HepG2 (cell line): ENCODE data around the gene HLA-DOA. TPM values are rescaled to one million over a fixed set of nuclear protein-coding genes. Genes with fewer than 3 reads are reported as not detected.

ENCODE experiments used
- ATAD3A ChIP-seq: sonication (generic); formaldehyde crosslinking; IDR thresholded peaks from 2 replicates; pipeline ENCODE4 v1.4.0; 2020; ENCODE audit warnings: missing genetic modification reagents
- BCL6 ChIP-seq: IDR thresholded peaks from 2 replicates; pipeline ENCODE4 v1.6.1; 2016; ENCODE audit warnings: missing genetic modification reagents, missing compliant biosample characterization
- BRCA1 ChIP-seq: sonication (generic); formaldehyde crosslinking; IDR thresholded peaks from 2 replicates; pipeline ENCODE4 v1.4.0; 2020; ENCODE audit warnings: missing genetic modification reagents
- GABPA ChIP-seq, 2 experiments: IDR thresholded peaks; 2 replicates each; pipeline ENCODE4 v1.6.1; 2011 to 2016; ENCODE audit warnings: low read depth in 2 of 2, low read length in 1 of 2, missing biosample characterization in 1 of 2, missing genetic modification characterization in 1 of 2
- HNRNPLL ChIP-seq: fragments of 200-400 bp; formaldehyde crosslinking; IDR thresholded peaks from 2 replicates; pipeline ENCODE4 v1.6.1; 2017; ENCODE audit warnings: mild to moderate bottlenecking, low read depth, low read length; ENCODE audit not compliant: poor library complexity, severe bottlenecking
- IKZF1 ChIP-seq: fragments of 450-650 bp; IDR thresholded peaks from 2 replicates; pipeline ENCODE4 v1.7.1; 2016
- MAF1 ChIP-seq: sonication (generic); formaldehyde crosslinking; IDR thresholded peaks from 2 replicates; pipeline ENCODE4 v1.5.0; 2020; ENCODE audit warnings: missing genetic modification reagents, borderline replicate concordance
- MYC ChIP-seq: sonication (generic); formaldehyde crosslinking; IDR thresholded peaks from 2 replicates; pipeline ENCODE4 v1.9.0; 2021; ENCODE audit warnings: missing genetic modification reagents, borderline replicate concordance
- NR2C2 ChIP-seq: sonication (generic); formaldehyde crosslinking; IDR thresholded peaks from 2 replicates; pipeline ENCODE4 v1.4.0; 2020; ENCODE audit warnings: missing genetic modification reagents, mild to moderate bottlenecking, moderate library complexity, borderline replicate concordance
- PPARG ChIP-seq: conservative IDR thresholded peaks from 2 replicates; pipeline ENCODE4 v1.6.1; 2016; ENCODE audit warnings: missing biosample characterization, missing genetic modification reagents
- STAG1 ChIP-seq: sonication (generic); formaldehyde crosslinking; IDR thresholded peaks from 2 replicates; pipeline ENCODE4 v1.4.0; 2020; ENCODE audit warnings: missing genetic modification reagents
- TAF15 ChIP-seq: fragments of 200-400 bp; formaldehyde crosslinking; IDR thresholded peaks from one replicate; pipeline ENCODE4 v1.6.1; 2018; ENCODE audit warnings: mild to moderate bottlenecking, low read depth, low read length; ENCODE audit not compliant: poor library complexity, severe bottlenecking
- ZNF557 ChIP-seq: sonication (generic); formaldehyde crosslinking; IDR thresholded peaks from 2 replicates; pipeline ENCODE4 v1.4.0; 2020; ENCODE audit warnings: missing genetic modification reagents
- ZNF563 ChIP-seq: sonication (generic); formaldehyde crosslinking; IDR thresholded peaks from 2 replicates; pipeline ENCODE4 v1.8.0; 2022; ENCODE audit warnings: mild to moderate bottlenecking, moderate library complexity, missing genetic modification reagents
- ZNF660 ChIP-seq: sonication (generic); formaldehyde crosslinking; IDR thresholded peaks from 2 replicates; pipeline ENCODE4 v1.5.1; 2020; ENCODE audit warnings: mild to moderate bottlenecking, low read depth, missing genetic modification reagents, borderline replicate concordance
- polyA plus RNA-seq, 8 experiments: library from polyadenylated mRNA; depleted of rRNA in 3 of 8; stranded (reverse) in 7 of 8; unstranded in 1 of 8; fragments of >200 nt; fragmentation: Illumina TruSeq in 4 of 8; extraction: Trizol in 4 of 8; gene quantifications; 2 replicates each; pipeline versions ENCODE4 v1.2.1 to v1.2.3, GENCODE V29; 2011 to 2016; ENCODE audit warnings: low read depth in 4 of 8, missing spikeins in 1 of 8, mixed read lengths in 1 of 8; ENCODE audit not compliant: insufficient read depth in 1 of 8
- total RNA-seq, 5 experiments: library from RNA; depleted of rRNA; stranded (reverse); fragments of >200 nt; fragmentation: Illumina TruSeq; extraction: Trizol; gene quantifications; 2 replicates each; pipeline ENCODE4 v1.2.3, GENCODE V29; 2016; ENCODE audit warnings: low read depth in 1 of 5
- TF ChIP-seq, protein P1 (sequence below), 2 experiments: sonication (generic) in 1 of 2; formaldehyde crosslinking in 1 of 2; IDR thresholded peaks; 2 replicates each; pipeline versions ENCODE4 v1.4.0 to v1.6.1; 2018 to 2020; ENCODE audit warnings: missing genetic modification reagents in 2 of 2, borderline replicate concordance in 1 of 2, low read depth in 1 of 2, mild to moderate bottlenecking in 1 of 2, missing biosample characterization in 1 of 2
- TF ChIP-seq, protein P2 (sequence below): sonication (generic); formaldehyde crosslinking; IDR thresholded peaks from 2 replicates; pipeline ENCODE4 v1.5.1; 2020; ENCODE audit warnings: mild to moderate bottlenecking, moderate library complexity, missing genetic modification reagents
- TF ChIP-seq, protein P3 (sequence below): sonication (generic); formaldehyde crosslinking; IDR thresholded peaks from 2 replicates; pipeline ENCODE4 v1.5.1; 2020; ENCODE audit warnings: missing genetic modification reagents, mild to moderate bottlenecking, borderline replicate concordance
- TF ChIP-seq, protein P4 (sequence below): sonication (generic); formaldehyde crosslinking; IDR thresholded peaks from 2 replicates; pipeline ENCODE4 v1.4.0; 2020; ENCODE audit warnings: missing genetic modification reagents, borderline replicate concordance

The HLA-DOA gene
- total and polyA plus RNA-seq, 2 of the 13 experiments (the other 11 are each of a cell fraction or from before 2014, with no cell fraction given), result 0.03 to 0.09 TPM

DNA sequence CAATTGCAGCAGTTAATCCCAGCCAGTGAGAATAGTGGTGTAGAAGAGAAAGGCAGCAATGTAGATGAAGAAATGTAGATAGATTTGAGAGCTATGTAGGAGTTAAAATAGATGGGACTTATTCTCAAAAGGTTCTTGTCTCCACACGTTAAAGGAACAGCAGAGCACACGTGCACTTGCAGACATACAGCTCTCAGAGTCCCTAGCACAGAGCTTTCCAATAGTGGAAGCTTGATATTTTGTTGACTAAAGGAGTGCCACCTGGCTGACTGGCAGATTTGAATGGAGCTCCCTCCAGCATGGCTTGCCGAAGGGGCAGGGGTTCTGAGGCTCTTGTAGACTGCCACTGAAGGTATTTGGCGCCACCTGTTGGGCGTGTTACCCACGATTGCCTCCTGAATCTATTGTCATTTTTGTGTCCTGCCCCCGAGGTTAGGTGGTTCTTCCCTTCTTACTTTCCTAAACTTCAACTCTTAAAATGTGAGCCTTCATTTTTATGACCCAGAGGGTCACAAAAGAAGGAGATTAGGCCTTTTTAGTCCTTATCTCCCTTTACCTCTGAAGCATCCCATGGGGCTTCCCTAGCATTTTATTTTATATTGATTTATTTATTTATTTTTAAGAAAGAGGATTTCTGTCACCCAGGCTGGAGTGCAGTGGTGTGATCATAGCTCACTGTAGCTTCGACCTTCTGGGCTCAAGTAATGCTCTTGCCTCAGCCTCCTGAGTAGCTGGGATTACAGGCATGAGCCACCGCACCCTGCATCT, 24.6 kb downstream of the HLA-DOA start (continued):
- no peak for TF ChIP-seq GABPA (IDR thresholded peaks at IDR 0.05; ENCODE audit: low read depth, low read length)
- TF ChIP-seq GABPA (CRISPR knock-in tag; IDR thresholded peaks at IDR 0.05; ENCODE audit: low read depth), result no peak
- TF ChIP-seq PPARG (CRISPR knock-in tag), result peak; percentile 15; the same call in 1 of the 2 replicates
- TF ChIP-seq MYC (CRISPR knock-in tag), result no peak; the same call in 1 of the 2 replicates
- TF ChIP-seq ATAD3A, result no peak
- no peak for TF ChIP-seq TAF15
- no peak for TF ChIP-seq IKZF1
- TF ChIP-seq ZNF557 (CRISPR knock-in tag), result no peak
- TF ChIP-seq BRCA1, result no peak
- TF ChIP-seq STAG1, result peak; percentile 94
- TF ChIP-seq, protein P1, sequence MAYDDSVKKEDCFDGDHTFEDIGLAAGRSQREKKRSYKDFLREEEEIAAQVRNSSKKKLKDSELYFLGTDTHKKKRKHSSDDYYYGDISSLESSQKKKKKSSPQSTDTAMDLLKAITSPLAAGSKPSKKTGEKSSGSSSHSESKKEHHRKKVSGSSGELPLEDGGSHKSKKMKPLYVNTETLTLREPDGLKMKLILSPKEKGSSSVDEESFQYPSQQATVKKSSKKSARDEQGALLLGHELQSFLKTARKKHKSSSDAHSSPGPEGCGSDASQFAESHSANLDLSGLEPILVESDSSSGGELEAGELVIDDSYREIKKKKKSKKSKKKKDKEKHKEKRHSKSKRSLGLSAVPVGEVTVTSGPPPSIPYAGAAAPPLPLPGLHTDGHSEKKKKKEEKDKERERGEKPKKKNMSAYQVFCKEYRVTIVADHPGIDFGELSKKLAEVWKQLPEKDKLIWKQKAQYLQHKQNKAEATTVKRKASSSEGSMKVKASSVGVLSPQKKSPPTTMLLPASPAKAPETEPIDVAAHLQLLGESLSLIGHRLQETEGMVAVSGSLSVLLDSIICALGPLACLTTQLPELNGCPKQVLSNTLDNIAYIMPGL (CRISPR knock-in tag; IDR thresholded peaks at IDR 0.05; ENCODE audit: borderline replicate concordance in 1 of 2, low read depth in 1 of 2), result peak; percentile 57 to 68; a peak in 3 of 4 replicates
- TF ChIP-seq MAF1 (CRISPR knock-in tag), result no peak
- TF ChIP-seq BCL6 (CRISPR knock-in tag), result no peak
- no peak for TF ChIP-seq HNRNPLL
- TF ChIP-seq, protein P2, sequence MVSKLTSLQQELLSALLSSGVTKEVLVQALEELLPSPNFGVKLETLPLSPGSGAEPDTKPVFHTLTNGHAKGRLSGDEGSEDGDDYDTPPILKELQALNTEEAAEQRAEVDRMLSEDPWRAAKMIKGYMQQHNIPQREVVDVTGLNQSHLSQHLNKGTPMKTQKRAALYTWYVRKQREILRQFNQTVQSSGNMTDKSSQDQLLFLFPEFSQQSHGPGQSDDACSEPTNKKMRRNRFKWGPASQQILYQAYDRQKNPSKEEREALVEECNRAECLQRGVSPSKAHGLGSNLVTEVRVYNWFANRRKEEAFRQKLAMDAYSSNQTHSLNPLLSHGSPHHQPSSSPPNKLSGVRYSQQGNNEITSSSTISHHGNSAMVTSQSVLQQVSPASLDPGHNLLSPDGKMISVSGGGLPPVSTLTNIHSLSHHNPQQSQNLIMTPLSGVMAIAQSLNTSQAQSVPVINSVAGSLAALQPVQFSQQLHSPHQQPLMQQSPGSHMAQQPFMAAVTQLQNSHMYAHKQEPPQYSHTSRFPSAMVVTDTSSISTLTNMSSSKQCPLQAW (CRISPR knock-in tag), result 0 out of 2 replicates have a peak, but pooled peaks have one; percentile 23
- TF ChIP-seq ZNF660 (CRISPR knock-in tag), result no peak
- no peak for TF ChIP-seq ZNF563 (CRISPR knock-in tag)
- TF ChIP-seq, protein P3, sequence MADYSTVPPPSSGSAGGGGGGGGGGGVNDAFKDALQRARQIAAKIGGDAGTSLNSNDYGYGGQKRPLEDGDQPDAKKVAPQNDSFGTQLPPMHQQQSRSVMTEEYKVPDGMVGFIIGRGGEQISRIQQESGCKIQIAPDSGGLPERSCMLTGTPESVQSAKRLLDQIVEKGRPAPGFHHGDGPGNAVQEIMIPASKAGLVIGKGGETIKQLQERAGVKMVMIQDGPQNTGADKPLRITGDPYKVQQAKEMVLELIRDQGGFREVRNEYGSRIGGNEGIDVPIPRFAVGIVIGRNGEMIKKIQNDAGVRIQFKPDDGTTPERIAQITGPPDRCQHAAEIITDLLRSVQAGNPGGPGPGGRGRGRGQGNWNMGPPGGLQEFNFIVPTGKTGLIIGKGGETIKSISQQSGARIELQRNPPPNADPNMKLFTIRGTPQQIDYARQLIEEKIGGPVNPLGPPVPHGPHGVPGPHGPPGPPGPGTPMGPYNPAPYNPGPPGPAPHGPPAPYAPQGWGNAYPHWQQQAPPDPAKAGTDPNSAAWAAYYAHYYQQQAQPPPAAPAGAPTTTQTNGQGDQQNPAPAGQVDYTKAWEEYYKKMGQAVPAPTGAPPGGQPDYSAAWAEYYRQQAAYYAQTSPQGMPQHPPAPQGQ (CRISPR knock-in tag), result no peak
- no peak for TF ChIP-seq NR2C2 (CRISPR knock-in tag)
- TF ChIP-seq, protein P4, sequence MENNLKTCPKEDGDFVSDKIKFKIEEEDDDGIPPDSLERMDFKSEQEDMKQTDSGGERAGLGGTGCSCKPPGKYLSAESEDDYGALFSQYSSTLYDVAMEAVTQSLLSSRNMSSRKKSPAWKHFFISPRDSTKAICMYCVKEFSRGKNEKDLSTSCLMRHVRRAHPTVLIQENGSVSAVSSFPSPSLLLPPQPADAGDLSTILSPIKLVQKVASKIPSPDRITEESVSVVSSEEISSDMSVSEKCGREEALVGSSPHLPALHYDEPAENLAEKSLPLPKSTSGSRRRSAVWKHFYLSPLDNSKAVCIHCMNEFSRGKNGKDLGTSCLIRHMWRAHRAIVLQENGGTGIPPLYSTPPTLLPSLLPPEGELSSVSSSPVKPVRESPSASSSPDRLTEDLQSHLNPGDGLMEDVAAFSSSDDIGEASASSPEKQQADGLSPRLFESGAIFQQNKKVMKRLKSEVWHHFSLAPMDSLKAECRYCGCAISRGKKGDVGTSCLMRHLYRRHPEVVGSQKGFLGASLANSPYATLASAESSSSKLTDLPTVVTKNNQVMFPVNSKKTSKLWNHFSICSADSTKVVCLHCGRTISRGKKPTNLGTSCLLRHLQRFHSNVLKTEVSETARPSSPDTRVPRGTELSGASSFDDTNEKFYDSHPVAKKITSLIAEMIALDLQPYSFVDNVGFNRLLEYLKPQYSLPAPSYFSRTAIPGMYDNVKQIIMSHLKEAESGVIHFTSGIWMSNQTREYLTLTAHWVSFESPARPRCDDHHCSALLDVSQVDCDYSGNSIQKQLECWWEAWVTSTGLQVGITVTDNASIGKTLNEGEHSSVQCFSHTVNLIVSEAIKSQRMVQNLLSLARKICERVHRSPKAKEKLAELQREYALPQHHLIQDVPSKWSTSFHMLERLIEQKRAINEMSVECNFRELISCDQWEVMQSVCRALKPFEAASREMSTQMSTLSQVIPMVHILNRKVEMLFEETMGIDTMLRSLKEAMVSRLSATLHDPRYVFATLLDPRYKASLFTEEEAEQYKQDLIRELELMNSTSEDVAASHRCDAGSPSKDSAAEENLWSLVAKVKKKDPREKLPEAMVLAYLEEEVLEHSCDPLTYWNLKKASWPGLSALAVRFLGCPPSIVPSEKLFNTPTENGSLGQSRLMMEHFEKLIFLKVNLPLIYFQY (CRISPR knock-in tag), result no peak
